Loucy (cell line): ENCODE measurements around the gene NKX1-1.

Experiments used
- H2AFZ ChIP-seq: fragments of 200-600 bp; sonication (generic); 2 replicates; pipeline ENCODE4 v1.6.0; 2016; ENCODE audit warnings: antibody characterized with exemption, mild to moderate bottlenecking, low read length, moderate library complexity
- H3F3A ChIP-seq: fragments of 200-600 bp; 2 replicates; pipeline ENCODE4 v1.6.0; 2016; ENCODE audit warnings: antibody characterized with exemption, low read depth, mild to moderate bottlenecking
- H3K27me3 ChIP-seq: fragments of 200-600 bp; sonication (generic); 2 replicates; pipeline ENCODE4 v1.6.1; 2014; ENCODE audit warnings: low read length, mild to moderate bottlenecking; ENCODE audit not compliant: insufficient read depth, poor library complexity, severe bottlenecking
- H3K36me3 ChIP-seq: fragments of 200-600 bp; sonication (generic); 2 replicates; pipeline ENCODE4 v1.6.1; 2016; ENCODE audit warnings: low read length; ENCODE audit not compliant: insufficient read depth
- H3K4me1 ChIP-seq: fragments of 200-600 bp; sonication (generic); 2 replicates; pipeline ENCODE4 v1.5.1; 2014; ENCODE audit warnings: low read length, mild to moderate bottlenecking; ENCODE audit not compliant: insufficient read depth, poor library complexity, severe bottlenecking
- H3K4me2 ChIP-seq: fragments of 200-600 bp; sonication (generic); 2 replicates; pipeline ENCODE4 v1.6.0; 2014; ENCODE audit warnings: antibody characterized with exemption, low read length, low read depth, mild to moderate bottlenecking; ENCODE audit not compliant: poor library complexity, severe bottlenecking
- H3K4me3 ChIP-seq: fragments of 200-600 bp; sonication (generic); 2 replicates; pipeline ENCODE4 v1.5.1; 2014; ENCODE audit warnings: low read length, mild to moderate bottlenecking, mixed read lengths; ENCODE audit not compliant: poor library complexity, severe bottlenecking
- H3K79me2 ChIP-seq: fragments of 200-600 bp; sonication (generic); 2 replicates; pipeline ENCODE4 v1.6.1; 2014; ENCODE audit warnings: low read length; ENCODE audit not compliant: insufficient read depth
- H3K9ac ChIP-seq: fragments of 200-600 bp; sonication (generic); 2 replicates; pipeline ENCODE4 v1.6.0; 2014; ENCODE audit warnings: mild to moderate bottlenecking, low read depth, low read length, moderate library complexity; ENCODE audit not compliant: poor library complexity, severe bottlenecking
- H3K9me2 ChIP-seq: fragments of 200-600 bp; sonication (generic); replicated peaks from 2 replicates; pipeline ENCODE4 v1.6.1; 2016; ENCODE audit warnings: low read depth, low read length, mixed read lengths
- H3K9me3 ChIP-seq: fragments of 200-600 bp; sonication (generic); 2 replicates; pipeline ENCODE4 v1.6.1; 2014; ENCODE audit warnings: mild to moderate bottlenecking, antibody characterized with exemption, low read length, low read depth; ENCODE audit not compliant: insufficient read depth
- H4K20me1 ChIP-seq: fragments of 200-600 bp; sonication (generic); 2 replicates; pipeline ENCODE4 v1.6.0; 2014; ENCODE audit warnings: antibody characterized with exemption, low read length, mild to moderate bottlenecking; ENCODE audit not compliant: insufficient read depth, poor library complexity, severe bottlenecking
- CTCF ChIP-seq: fragments of 200-600 bp; sonication (generic); conservative IDR thresholded peaks from 2 replicates; pipeline ENCODE4 v1.5.1; 2014; ENCODE audit warnings: mild to moderate bottlenecking, antibody characterized with exemption, low read length
- EZH2phosphoT487 ChIP-seq: fragments of 200-600 bp; IDR thresholded peaks from 2 replicates; pipeline ENCODE4 v1.6.1; 2018; ENCODE audit warnings: antibody characterized with exemption, mild to moderate bottlenecking, moderate library complexity, borderline replicate concordance

NKX1-1 gene

GRCh38 chr4:1449475-1449832 lies 43.2 kb upstream of the NKX1-1 start:
- no peaks in the 10 kb centered on the region for H3K36me3 ChIP-seq
- H3K9me2 ChIP-seq: no peaks in the 10 kb centered on the region
- H3K9me3 ChIP-seq: peaks cover 26% of the 10 kb centered on the region; the same call in 1 of the 2 replicates
- H2AFZ ChIP-seq: no peak overlapping the region
- no peak overlapping the region for H3K4me3 ChIP-seq
- H3K9ac ChIP-seq: no peak overlapping the region
- no peak for TF ChIP-seq CTCF
- TF ChIP-seq EZH2phosphoT487: no peak
- no peaks in the 10 kb centered on the region for H3K27me3 ChIP-seq
- no peaks in the 10 kb centered on the region for H3F3A ChIP-seq
- H3K4me1 ChIP-seq: no peaks in the 10 kb centered on the region
- no peak overlapping the region for H3K4me2 ChIP-seq
- H3K79me2 ChIP-seq: no peaks in the 10 kb centered on the region
- no peaks in the 10 kb centered on the region for H4K20me1 ChIP-seq

- Histone ChIP-seq H3K9me3 (peaks cover 26% of the 10 kb centered on the region; the same call in 1 of the 2 replicates), H3K79me2 (no peaks in the 10 kb centered on the region), H3K36me3 (no peaks in the 10 kb centered on the region), H3K4me1 (no peaks in the 10 kb centered on the region), H3K27me3 (no peaks in the 10 kb centered on the region), H3K9ac (no peak overlapping the region), H4K20me1 (no peaks in the 10 kb centered on the region), H3K4me3 (no peak overlapping the region), H3K9me2 (no peaks in the 10 kb centered on the region), H3F3A (no peaks in the 10 kb centered on the region), H3K4me2 (no peak overlapping the region), H2AFZ (no peak overlapping the region)
- no peak for TF ChIP-seq EZH2phosphoT487
- TF ChIP-seq CTCF: no peak
These were observed 42.6 kb upstream of the NKX1-1 start for GRCh38 chr4:1448589-1449420.

GRCh38 chr4:1447676-1448588 lies 41.7 kb upstream of the NKX1-1 start:
- H2AFZ ChIP-seq: no peak overlapping the region

More at GRCh38 chr4:1447676-1448588, 41.7 kb upstream of the NKX1-1 start:
- no peaks in the 10 kb centered on the region for H3K79me2 ChIP-seq
- no peaks in the 10 kb centered on the region for H3F3A ChIP-seq
- H3K4me3 ChIP-seq: no peak overlapping the region
- no peaks in the 10 kb centered on the region for H3K4me1 ChIP-seq
- H3K36me3 ChIP-seq: no peaks in the 10 kb centered on the region
- no peak overlapping the region for H3K9ac ChIP-seq
- H3K4me2 ChIP-seq: no peak overlapping the region
- peaks cover 25% of the 10 kb centered on the region; the same call in 1 of the 2 replicates for H3K9me3 ChIP-seq
- H3K9me2 ChIP-seq: no peaks in the 10 kb centered on the region
- H4K20me1 ChIP-seq: no peaks in the 10 kb centered on the region
- no peaks in the 10 kb centered on the region for H3K27me3 ChIP-seq
- TF ChIP-seq EZH2phosphoT487 (no peak), CTCF (no peak)
